ENCODE results near the gene KLHL26. TPM values are rescaled to one million over a fixed set of nuclear protein-coding genes. Genes with fewer than 3 reads are reported as not detected.

Gene KLHL26
- total RNA-seq (2012; rRNA removed), result 0.28 and 2.2 TPM in 2 replicates
- polyA plus RNA-seq (2012; rRNA removed), result 4.7 and 5.8 TPM in 2 replicates
- 1.9 and 3.3 TPM in 2 replicates for polyA plus RNA-seq (2012; cell fraction: cytosol; rRNA removed)
- 2.6 and 6.8 TPM in 2 replicates for polyA plus RNA-seq (2012; cell fraction: nucleus; rRNA removed; ENCODE audit: low replicate concordance)
- percentile 55 among the genes with signal in this experiment for Bru-seq, nascent RNA
- percentile 58 among the genes with signal in this experiment for BruChase-seq, experiment 1, labeled RNA remaining after a 6-hour chase
- percentile 53 among the genes with signal in this experiment for BruChase-seq, experiment 2, labeled RNA remaining after a 2-hour chase
- long read RNA-seq, full-length matches to known transcripts, result 4 of 5 reads
- long read RNA-seq, partial matches to known transcripts, result 0 of 5 reads
- long read RNA-seq, other reads (novel, unspliced or antisense), result 1 of 5 reads

DNA sequence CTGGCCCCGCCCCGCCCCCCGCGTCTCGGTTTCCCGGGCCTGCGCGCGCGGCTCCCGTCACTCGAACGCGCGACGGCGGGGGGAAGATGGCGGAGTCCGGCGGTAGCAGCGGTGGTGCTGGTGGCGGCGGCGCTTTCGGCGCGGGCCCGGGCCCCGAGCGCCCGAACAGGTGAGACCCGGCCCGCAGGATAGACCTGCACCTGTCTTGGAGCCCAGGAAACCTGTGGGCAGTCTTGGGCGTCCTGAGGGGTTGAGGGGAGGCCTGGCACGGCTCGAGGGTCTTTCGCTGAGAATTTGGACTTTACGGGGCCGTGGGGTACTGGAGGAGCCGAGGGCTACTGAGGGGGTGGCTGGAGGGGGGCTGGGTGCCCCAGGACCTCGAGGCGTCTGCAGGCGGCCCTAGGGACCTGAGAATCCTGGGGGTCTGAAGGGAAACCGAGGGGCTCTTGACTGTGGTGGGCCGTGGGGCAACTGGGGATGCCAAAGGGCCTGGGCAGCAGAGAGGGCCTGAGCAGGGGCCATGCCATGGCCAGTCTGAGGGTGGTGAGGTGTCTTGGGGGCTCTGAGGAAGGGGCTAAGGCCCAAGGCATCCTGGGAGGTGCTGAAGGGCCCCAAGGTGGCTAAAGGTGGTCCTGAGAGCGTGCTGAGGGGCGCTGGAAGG lies at the start of gene KLHL26:
Gene KLHL26, plus strand, starts transcription at position 60 of the 661 bp plus-strand sequence. Its CDS starts 27 bp downstream, at position 87.
- POLR2A ChIA-PET (ENCODE audit: unreplicated experiment), result no interaction called here
- in situ Hi-C loops (cut with MboI; ENCODE audit: low sequenced_read_pairs), result no loop called here
- CTCF ChIA-PET, result no interaction called here

More for the DNA sequence above, at the start of gene KLHL26:
- Histone ChIP-seq H3K9ac (ENCODE audit: low read depth, low read length) (peak within 1 kb of the TSS; percentile 90), H3K4me2 (ENCODE audit: low read depth, low read length) (peak within 1 kb of the TSS; percentile 97), H2AK5ac (ENCODE audit: low read depth, low read length) (peak within 1 kb of the TSS; percentile 43), H2BK120ac (ENCODE audit: low read depth, low read length) (peak within 1 kb of the TSS; percentile 60; the same call in 1 of the 2 replicates), H4K8ac (ENCODE audit: low read depth in 2 of 2, low read length in 2 of 2) (peak within 1 kb of the TSS; percentile 66 to 93; a peak in 3 of 4 replicates), H3K36me3 (ENCODE audit: control insufficient read depth, insufficient read depth, low read length) (no peaks in the 10 kb centered on the region), H3K4me1 (ENCODE audit: control insufficient read depth, insufficient read depth, low read length) (peaks cover 7% of the 10 kb centered on the region), H3K4me3 (ENCODE audit: insufficient read depth, low read depth, low read length) (peak within 1 kb of the TSS; percentile 98), H3K23ac (ENCODE audit: low read depth, low read length) (peak within 1 kb of the TSS; percentile 13; the same call in 1 of the 2 replicates), H4K20me1 (ENCODE audit: insufficient read depth, low read length) (peaks cover 3% of the 10 kb centered on the region), H3K27ac (ENCODE audit: insufficient read depth, low read length) (peak within 1 kb of the TSS; percentile 59), H3K4ac (ENCODE audit: low read depth, low read length) (peak within 1 kb of the TSS; percentile 84), H3K9me3 (ENCODE audit: control insufficient read depth, insufficient read depth, low read length) (no peaks in the 10 kb centered on the region), H3K18ac (ENCODE audit: low read depth, low read length) (no peak within 1 kb of the TSS), H4K5ac (ENCODE audit: low read depth, low read length) (peak within 1 kb of the TSS; percentile 67), H2AK9ac (replicated peaks; ENCODE audit: low read depth, low read length, poor library complexity) (peak within 1 kb of the TSS; percentile 97), H4K91ac (ENCODE audit: insufficient read depth, low read depth, low read length) (peak within 1 kb of the TSS; percentile 49; the same call in 1 of the 2 replicates), H3K56ac (ENCODE audit: extremely low read depth, insufficient read depth, low read length) (no peak within 1 kb of the TSS), H2BK20ac (ENCODE audit: low read depth, low read length) (no peak within 1 kb of the TSS), H2AFZ (replicated peaks; ENCODE audit: low read length, poor library complexity) (peak within 1 kb of the TSS; percentile 97), H3K14ac (replicated peaks; ENCODE audit: low read depth, low read length) (peak within 1 kb of the TSS; percentile 97), H3K79me1 (ENCODE audit: low read depth in 1 of 2, low read length in 2 of 2) (peaks cover 14 to 37% of the 10 kb centered on the region in 2 experiments), H2BK15ac (ENCODE audit: low read depth, low read length) (no peak within 1 kb of the TSS), H3K27me3 (ENCODE audit: control insufficient read depth, insufficient read depth, low read length) (no peaks in the 10 kb centered on the region), H3K9me1 (ENCODE audit: insufficient read depth, low read length) (peaks cover 14% of the 10 kb centered on the region), H2BK5ac (ENCODE audit: low read depth, low read length, poor library complexity, severe bottlenecking) (peak within 1 kb of the TSS; percentile 22)
- no TSS peak for BruUV-seq (replicated peaks)
- dilution Hi-C loops (cut with HindIII; ENCODE audit: low sequenced_read_pairs, unreplicated experiment) (no loop called here), intact Hi-C loops (cut with micrococcal nuclease) (no loop called here)
- no peak for ATAC-seq (ENCODE audit: low read depth)
- DNase-seq, result no peak
- TF ChIP-seq RAD21 (IDR thresholded peaks at IDR 0.05; ENCODE audit: low read length), result no peak
- TF ChIP-seq POLR2A (IDR thresholded peaks at IDR 0.05; ENCODE audit: low read depth, low read length), result peak; percentile 80
- WGBS, 2 experiments (ENCODE audit: extremely low coverage in 2 of 2, insufficient read length in 1 of 2), result 3% methylated on average over 30 of the region's 47 CpGs; no CpG with 5 or more reads in 1 of the 2 experiments

Measured in IMR-90 (cell line).